ENCODE data around the gene PPP1R15A.
"Not testable (repeated sequence)": the region's sequence is repeated elsewhere in the genome, so short reads cannot be mapped to it uniquely, and the experiment has no call there.

The PPP1R15A gene

GRCh38 chr19:48858984-48859710 lies 13.1 kb upstream of the PPP1R15A start:
- no peak for DNase-seq

GRCh38 chr19:48859711-48860572 lies 12.3 kb upstream of the PPP1R15A start:
- no peak for DNase-seq

GRCh38 chr19:48861313-48861712 lies 10.9 kb upstream of the PPP1R15A start:
- DNase-seq: no peak

- no peak for DNase-seq
Observed at GRCh38 chr19:48862827-48863226, 9.4 kb upstream of the PPP1R15A start.

GRCh38 chr19:48866692-48867091 lies 5.5 kb upstream of the PPP1R15A start:
- no peak for DNase-seq

- no peak for DNase-seq
Observed at GRCh38 chr19:48867123-48867745, 5.0 kb upstream of the PPP1R15A start.

- DNase-seq: no peak
Observed at GRCh38 chr19:48867746-48868113, 4.5 kb upstream of the PPP1R15A start.

GRCh38 chr19:48868114-48868886 lies 3.9 kb upstream of the PPP1R15A start, which contains the start of gene PLEKHA4:
TSS of gene PLEKHA4 (minus strand) at chr19:48868617. CDS start at chr19:48867620, 997 bp downstream.
- DNase-seq: peak; percentile 68

GRCh38 chr19:48870048-48870447 lies 2.2 kb upstream of the PPP1R15A start:
- no peak for DNase-seq

- DNase-seq: not testable (repeated sequence)
Observed at GRCh38 chr19:48871471-48872181, 595 bp upstream of the PPP1R15A start.

- DNase-seq: peak; percentile 75
Observed at GRCh38 chr19:48872884-48873475, 759 bp downstream of the PPP1R15A start.

GRCh38 chr19:48873476-48874302 lies 1.5 kb downstream of the PPP1R15A start:
- no peak for DNase-seq

- DNase-seq: no peak
Observed at GRCh38 chr19:48874303-48875135, 2.3 kb downstream of the PPP1R15A start.

- not testable (repeated sequence) for DNase-seq
Observed at GRCh38 chr19:48876043-48876981, 4.1 kb downstream of the PPP1R15A start.

GRCh38 chr19:48877855-48878195 lies 5.6 kb downstream of the PPP1R15A start:
- no peak for DNase-seq

- no peak for DNase-seq
Observed at GRCh38 chr19:48878196-48879024, 6.2 kb downstream of the PPP1R15A start.

GRCh38 chr19:48879025-48879637 lies 6.9 kb downstream of the PPP1R15A start:
- DNase-seq: no peak

All from right kidney (tissue), 1 donor.